Smooth muscle cell (in vitro differentiated cells): ENCODE results near the gene RABEPK. TPM values are rescaled to one million over a fixed set of nuclear protein-coding genes. Genes with fewer than 3 reads are reported as not detected.
"Not testable (repeated sequence)": the region's sequence is repeated elsewhere in the genome, so short reads cannot be mapped to it uniquely, and the experiment has no call there.

Source experiments
- DNase-seq: peaks from one replicate; lab custom pipeline; 2025; ENCODE audit not compliant: unreplicated experiment; lab: John Stamatoyannopoulos, UW
- H2AFZ ChIP-seq: fragments of 200-600 bp; sonication (generic); 2 replicates; pipeline ENCODE4 v1.6.0; 2016; ENCODE audit warnings: antibody characterized with exemption, low read depth, mild to moderate bottlenecking
- H3F3A ChIP-seq: fragments of 200-600 bp; sonication (generic); 2 replicates; pipeline ENCODE4 v1.6.0; 2017; ENCODE audit warnings: antibody characterized with exemption, low read depth
- H3K27ac ChIP-seq: fragments of 200-600 bp; sonication (generic); 2 replicates; pipeline ENCODE4 v1.5.1; 2016; ENCODE audit warnings: low read depth, mild to moderate bottlenecking
- H3K27me3 ChIP-seq: fragments of 200-600 bp; sonication (generic); 2 replicates; pipeline ENCODE4 v1.6.1; 2016; ENCODE audit warnings: low read depth, mild to moderate bottlenecking
- H3K36me3 ChIP-seq: fragments of 200-600 bp; sonication (generic); 2 replicates; pipeline ENCODE4 v1.5.1; 2016; ENCODE audit warnings: low read depth
- H3K4me1 ChIP-seq: fragments of 200-600 bp; sonication (generic); 2 replicates; pipeline ENCODE4 v1.5.1; 2016; ENCODE audit warnings: low read depth
- H3K4me2 ChIP-seq: fragments of 200-600 bp; sonication (generic); 2 replicates; pipeline ENCODE4 v1.6.0; 2016; ENCODE audit warnings: mild to moderate bottlenecking
- H3K4me3 ChIP-seq: fragments of 200-600 bp; sonication (generic); 2 replicates; pipeline ENCODE4 v1.5.1; 2016; ENCODE audit warnings: mild to moderate bottlenecking
- H3K79me2 ChIP-seq: fragments of 200-600 bp; sonication (generic); 2 replicates; pipeline ENCODE4 v1.6.0; 2016; ENCODE audit warnings: low read depth, mild to moderate bottlenecking
- H3K9ac ChIP-seq: fragments of 200-600 bp; sonication (generic); 2 replicates; pipeline ENCODE4 v1.6.0; 2016; ENCODE audit warnings: low read depth
- H3K9me3 ChIP-seq: fragments of 200-600 bp; sonication (generic); replicated peaks from 2 replicates; pipeline ENCODE4 v1.5.1; 2016; ENCODE audit warnings: low read depth
- H4K20me1 ChIP-seq: fragments of 200-600 bp; sonication (generic); 2 replicates; pipeline ENCODE4 v1.6.0; 2016; ENCODE audit warnings: low read depth
- WGBS: methylation state at CpG from one replicate; pipeline ENCODE4 v1.1.7; 2016; ENCODE audit warnings: low lambda C conversion rate; 5-methylcytosine and 5-hydroxymethylcytosine counted together
- polyA plus RNA-seq: library from polyadenylated mRNA; unstranded; fragments of >200 nt; fragmentation: Nextera tagmentation; extraction: Ambion mirVana; gene quantifications from 2 replicates; pipeline ENCODE4 v1.2.1, GENCODE V29; 2016
- total RNA-seq: library from RNA; depleted of rRNA; stranded (reverse); fragments of >200 nt; gene quantifications from 2 replicates; pipeline ENCODE4 v1.2.3, GENCODE V29; 2014
- TF ChIP-seq, protein P1 (sequence below): fragments of 200-600 bp; sonication (generic); IDR thresholded peaks from 2 replicates; pipeline ENCODE4 v1.5.1; 2017; ENCODE audit warnings: borderline replicate concordance, mild to moderate bottlenecking, antibody characterized with exemption; ENCODE audit not compliant: insufficient read depth, poor library complexity, severe bottlenecking

The RABEPK gene
- total and polyA plus RNA-seq, 2 experiments from 2014 or later: 20.9 to 42.9 TPM

DNA sequence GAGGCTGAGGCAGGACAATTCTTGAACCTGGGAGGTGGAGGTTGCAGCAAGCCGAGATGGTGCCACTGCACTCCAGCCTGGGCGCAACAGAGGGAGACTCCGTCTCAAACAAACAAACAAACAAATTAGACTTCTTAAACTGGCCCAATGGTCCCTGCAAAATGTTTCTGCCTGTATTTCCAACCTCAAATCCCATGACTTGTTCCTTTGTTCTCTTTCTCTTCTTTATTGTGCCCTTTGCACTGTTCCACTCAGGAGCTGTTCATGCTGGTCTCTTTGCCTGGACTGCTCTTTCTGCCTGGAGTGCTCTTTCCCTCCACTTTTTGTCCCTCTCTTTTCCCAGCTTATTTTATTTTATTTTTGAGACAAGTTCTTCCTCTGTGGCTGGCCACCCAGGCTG is 4.1 kb downstream of the RABEPK start:
- H3K79me2 ChIP-seq: peaks cover 13% of the 10 kb centered on the region
- H3K4me2 ChIP-seq: no peak overlapping the region
- H3K4me3 ChIP-seq: no peak overlapping the region
- H2AFZ ChIP-seq: no peak overlapping the region
- no peaks in the 10 kb centered on the region for H3K27me3 ChIP-seq
- H3K9me3 ChIP-seq: no peaks in the 10 kb centered on the region
- H4K20me1 ChIP-seq: no peaks in the 10 kb centered on the region
- H3K4me1 ChIP-seq: peaks cover 9% of the 10 kb centered on the region
- 97% methylated on average over 3 of the region's 3 CpGs for WGBS
- DNase-seq: no peak
- H3K36me3 ChIP-seq: peaks cover 11% of the 10 kb centered on the region
- no peak overlapping the region for H3K9ac ChIP-seq
- no peak overlapping the region for H3K27ac ChIP-seq
- TF ChIP-seq, protein P1, sequence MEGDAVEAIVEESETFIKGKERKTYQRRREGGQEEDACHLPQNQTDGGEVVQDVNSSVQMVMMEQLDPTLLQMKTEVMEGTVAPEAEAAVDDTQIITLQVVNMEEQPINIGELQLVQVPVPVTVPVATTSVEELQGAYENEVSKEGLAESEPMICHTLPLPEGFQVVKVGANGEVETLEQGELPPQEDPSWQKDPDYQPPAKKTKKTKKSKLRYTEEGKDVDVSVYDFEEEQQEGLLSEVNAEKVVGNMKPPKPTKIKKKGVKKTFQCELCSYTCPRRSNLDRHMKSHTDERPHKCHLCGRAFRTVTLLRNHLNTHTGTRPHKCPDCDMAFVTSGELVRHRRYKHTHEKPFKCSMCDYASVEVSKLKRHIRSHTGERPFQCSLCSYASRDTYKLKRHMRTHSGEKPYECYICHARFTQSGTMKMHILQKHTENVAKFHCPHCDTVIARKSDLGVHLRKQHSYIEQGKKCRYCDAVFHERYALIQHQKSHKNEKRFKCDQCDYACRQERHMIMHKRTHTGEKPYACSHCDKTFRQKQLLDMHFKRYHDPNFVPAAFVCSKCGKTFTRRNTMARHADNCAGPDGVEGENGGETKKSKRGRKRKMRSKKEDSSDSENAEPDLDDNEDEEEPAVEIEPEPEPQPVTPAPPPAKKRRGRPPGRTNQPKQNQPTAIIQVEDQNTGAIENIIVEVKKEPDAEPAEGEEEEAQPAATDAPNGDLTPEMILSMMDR: no peak
- H3F3A ChIP-seq: peaks cover 7% of the 10 kb centered on the region

DNA sequence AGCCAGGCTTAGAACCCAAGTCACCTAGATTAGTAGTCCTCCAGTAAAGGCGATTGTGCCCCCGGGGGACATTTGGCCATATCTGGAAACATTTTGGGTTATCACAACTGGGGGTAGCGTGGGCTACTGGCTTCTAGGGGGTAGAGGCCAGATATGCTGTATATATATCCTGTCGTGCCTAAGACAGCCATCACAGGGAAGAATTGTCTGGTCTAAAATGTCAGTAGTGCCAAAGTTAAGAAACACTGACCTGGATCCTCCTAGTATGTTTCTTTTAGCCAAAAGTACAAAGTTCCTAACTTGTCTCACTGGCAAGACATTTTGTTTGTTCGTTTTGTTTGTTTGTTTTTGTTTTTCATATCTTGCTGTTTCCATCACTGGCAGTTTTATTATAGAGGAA is 13.8 kb downstream of the RABEPK start:
- H3K36me3 ChIP-seq: peaks cover 14% of the 10 kb centered on the region
- no peaks in the 10 kb centered on the region for H3K79me2 ChIP-seq
- H2AFZ ChIP-seq: no peak overlapping the region
- no peaks in the 10 kb centered on the region for H4K20me1 ChIP-seq
- no peaks in the 10 kb centered on the region for H3K9me3 ChIP-seq
- no peaks in the 10 kb centered on the region for H3K4me1 ChIP-seq
- H3K9ac ChIP-seq: no peak overlapping the region
- H3F3A ChIP-seq: no peaks in the 10 kb centered on the region
- H3K27me3 ChIP-seq: no peaks in the 10 kb centered on the region
- H3K4me2 ChIP-seq: no peak overlapping the region
- 92% methylated on average over 5 of the region's 5 CpGs for WGBS
- TF ChIP-seq, protein P1: no peak
- DNase-seq: no peak
- H3K4me3 ChIP-seq: no peak overlapping the region
- no peak overlapping the region for H3K27ac ChIP-seq

DNA sequence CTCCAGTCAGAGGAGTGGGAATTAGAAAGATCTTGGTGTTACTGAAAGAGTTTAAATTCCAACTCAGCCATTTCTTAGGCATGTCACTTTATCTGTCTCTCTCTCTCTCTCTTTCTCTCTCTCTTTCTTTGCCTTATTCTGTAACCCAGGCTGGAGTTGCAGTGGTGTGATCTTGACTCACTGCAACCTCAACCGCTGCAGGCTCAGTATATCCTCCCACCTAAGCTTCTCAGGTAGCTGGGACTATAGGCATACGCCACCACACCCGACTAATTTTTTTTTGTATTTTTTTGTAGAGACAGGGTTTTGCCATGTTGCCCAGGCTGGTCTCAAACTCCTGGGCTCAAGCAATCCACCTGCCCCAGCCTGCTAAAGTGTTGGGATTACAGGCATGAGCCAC is 18.3 kb downstream of the RABEPK start:
- Histone ChIP-seq H3K27me3 (no peaks in the 10 kb centered on the region), H3F3A (no peaks in the 10 kb centered on the region), H3K79me2 (no peaks in the 10 kb centered on the region), H3K9ac (no peak overlapping the region), H3K4me3 (no peak overlapping the region), H3K36me3 (peaks cover 13% of the 10 kb centered on the region), H3K27ac (no peak overlapping the region), H3K4me1 (no peaks in the 10 kb centered on the region), H3K4me2 (no peak overlapping the region), H4K20me1 (no peaks in the 10 kb centered on the region), H3K9me3 (no peaks in the 10 kb centered on the region), H2AFZ (no peak overlapping the region)
- DNase-seq: no peak
- TF ChIP-seq, protein P1: no peak
- WGBS: 100% methylated on average over 3 of the region's 3 CpGs

DNA sequence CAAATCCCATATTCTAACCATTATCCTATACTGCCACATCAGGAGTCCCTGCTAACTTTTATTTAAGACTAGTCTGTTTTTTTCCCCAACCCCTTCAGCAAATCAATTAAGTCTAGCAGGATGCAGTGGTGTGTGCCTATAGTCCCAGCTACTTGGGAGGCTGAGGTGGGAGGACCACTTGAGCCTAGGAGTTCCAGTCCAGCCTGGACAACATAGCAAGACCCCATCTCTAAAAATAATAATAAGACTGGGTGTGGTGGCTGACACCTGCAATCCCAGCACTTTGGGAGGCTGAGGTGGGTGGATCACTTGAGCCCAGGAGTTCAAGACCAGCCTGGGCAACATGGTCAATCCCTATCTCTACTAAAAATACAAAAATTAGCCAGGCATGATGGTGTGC is 24.5 kb downstream of the RABEPK start:
- not testable (repeated sequence) for H3K79me2 ChIP-seq, H3K9me3 ChIP-seq, H3K4me1 ChIP-seq, H3K4me3 ChIP-seq, H3K27me3 ChIP-seq, H3K36me3 ChIP-seq, H3F3A ChIP-seq, H2AFZ ChIP-seq, DNase-seq, H3K9ac ChIP-seq, H3K27ac ChIP-seq, H4K20me1 ChIP-seq, H3K4me2 ChIP-seq
